ENCODE measurements around the gene NMRAL1. TPM values are rescaled to one million over a fixed set of nuclear protein-coding genes. Genes with fewer than 3 reads are reported as not detected.
A peak's percentile ranks its signal among the peaks of the same experiment; 100 is the strongest.

The NMRAL1 gene
- total RNA-seq, 1 donor from 2014 or later = 56.0 TPM

- DNase-seq (ENCODE audit: low spot score in 2 of 2, unreplicated experiment in 2 of 2) = no peak
- TF ChIP-seq, protein P1, sequence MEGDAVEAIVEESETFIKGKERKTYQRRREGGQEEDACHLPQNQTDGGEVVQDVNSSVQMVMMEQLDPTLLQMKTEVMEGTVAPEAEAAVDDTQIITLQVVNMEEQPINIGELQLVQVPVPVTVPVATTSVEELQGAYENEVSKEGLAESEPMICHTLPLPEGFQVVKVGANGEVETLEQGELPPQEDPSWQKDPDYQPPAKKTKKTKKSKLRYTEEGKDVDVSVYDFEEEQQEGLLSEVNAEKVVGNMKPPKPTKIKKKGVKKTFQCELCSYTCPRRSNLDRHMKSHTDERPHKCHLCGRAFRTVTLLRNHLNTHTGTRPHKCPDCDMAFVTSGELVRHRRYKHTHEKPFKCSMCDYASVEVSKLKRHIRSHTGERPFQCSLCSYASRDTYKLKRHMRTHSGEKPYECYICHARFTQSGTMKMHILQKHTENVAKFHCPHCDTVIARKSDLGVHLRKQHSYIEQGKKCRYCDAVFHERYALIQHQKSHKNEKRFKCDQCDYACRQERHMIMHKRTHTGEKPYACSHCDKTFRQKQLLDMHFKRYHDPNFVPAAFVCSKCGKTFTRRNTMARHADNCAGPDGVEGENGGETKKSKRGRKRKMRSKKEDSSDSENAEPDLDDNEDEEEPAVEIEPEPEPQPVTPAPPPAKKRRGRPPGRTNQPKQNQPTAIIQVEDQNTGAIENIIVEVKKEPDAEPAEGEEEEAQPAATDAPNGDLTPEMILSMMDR (IDR thresholded peaks at IDR 0.05; ENCODE audit: unreplicated experiment) = no peak
- no peak overlapping the region for H3K27ac Mint-ChIP-seq
These were observed 38.0 kb upstream of the NMRAL1 start for GRCh38 chr16:4512473-4512872.

GRCh38 chr16:4511441-4512082 lies 37.1 kb upstream of the NMRAL1 start:
- Mint-ChIP-seq H3K27ac (no peak overlapping the region), H3K36me3 (peaks cover 2% of the 10 kb centered on the region), H3K9me3 (no peaks in the 10 kb centered on the region), H3K4me1 (no peaks in the 10 kb centered on the region), H3K4me3 (no peak overlapping the region), H3K27me3 (ENCODE audit: low read depth) (no peaks in the 10 kb centered on the region)
- peak in 1 of 2 experiments; percentile 63 for DNase-seq (ENCODE audit: low spot score in 2 of 2, unreplicated experiment in 2 of 2)
- TF ChIP-seq, protein P1 (IDR thresholded peaks at IDR 0.05; ENCODE audit: unreplicated experiment) = peak; percentile 51

More at GRCh38 chr16:4512473-4512872, 38.0 kb upstream of the NMRAL1 start:
- H3K27me3 Mint-ChIP-seq (ENCODE audit: low read depth) = no peaks in the 10 kb centered on the region
- H3K4me1 Mint-ChIP-seq = no peaks in the 10 kb centered on the region
- H3K9me3 Mint-ChIP-seq = no peaks in the 10 kb centered on the region
- peaks cover 2% of the 10 kb centered on the region for H3K36me3 Mint-ChIP-seq
- H3K4me3 Mint-ChIP-seq = no peak overlapping the region

- no peak overlapping the region for H3K4me3 Mint-ChIP-seq
- DNase-seq (ENCODE audit: low spot score in 2 of 2, unreplicated experiment in 2 of 2) = no peak
- H3K4me1 Mint-ChIP-seq = no peaks in the 10 kb centered on the region
- H3K36me3 Mint-ChIP-seq = peaks cover 2% of the 10 kb centered on the region
- H3K9me3 Mint-ChIP-seq = no peaks in the 10 kb centered on the region
- H3K27me3 Mint-ChIP-seq (ENCODE audit: low read depth) = no peaks in the 10 kb centered on the region
- TF ChIP-seq, protein P1 (IDR thresholded peaks at IDR 0.05; ENCODE audit: unreplicated experiment) = no peak
- no peak overlapping the region for H3K27ac Mint-ChIP-seq
These were observed 36.5 kb upstream of the NMRAL1 start for GRCh38 chr16:4510747-4511426.

GRCh38 chr16:4510131-4510530 lies 35.7 kb upstream of the NMRAL1 start:
- no peaks in the 10 kb centered on the region for H3K27me3 Mint-ChIP-seq (ENCODE audit: low read depth)
- TF ChIP-seq, protein P1 (IDR thresholded peaks at IDR 0.05; ENCODE audit: unreplicated experiment) = no peak
- H3K4me1 Mint-ChIP-seq = no peaks in the 10 kb centered on the region
- peaks cover 2% of the 10 kb centered on the region for H3K36me3 Mint-ChIP-seq
- no peak for DNase-seq (ENCODE audit: low spot score in 2 of 2, unreplicated experiment in 2 of 2)
- H3K27ac Mint-ChIP-seq = peak overlapping the region; percentile 28
- no peak overlapping the region for H3K4me3 Mint-ChIP-seq
- no peaks in the 10 kb centered on the region for H3K9me3 Mint-ChIP-seq

- Mint-ChIP-seq H3K4me1 (no peaks in the 10 kb centered on the region), H3K36me3 (peaks cover 2% of the 10 kb centered on the region), H3K4me3 (no peak overlapping the region), H3K27me3 (ENCODE audit: low read depth) (no peaks in the 10 kb centered on the region), H3K27ac (no peak overlapping the region), H3K9me3 (no peaks in the 10 kb centered on the region)
- TF ChIP-seq, protein P1 (IDR thresholded peaks at IDR 0.05; ENCODE audit: unreplicated experiment) = no peak
- no peak for DNase-seq (ENCODE audit: low spot score in 2 of 2, unreplicated experiment in 2 of 2)
These were observed 35.0 kb upstream of the NMRAL1 start for GRCh38 chr16:4509420-4509819.

All from mesothelial cell of epicardium (in vitro differentiated cells).